IMR-90 (cell line): ENCODE data around the gene ACY1. TPM values are rescaled to one million over a fixed set of nuclear protein-coding genes. Genes with fewer than 3 reads are reported as not detected.

Source experiments
- ATAC-seq: fragments of 200-7000 bp; cut with Tn5 transposase; 2 replicates; pipeline ENCODE4 v1.9.1; 2020; ENCODE audit warnings: low read depth, mild to moderate bottlenecking, moderate library complexity
- BruUV-seq: library from RNA; stranded (reverse); fragments of 400-500 nt; replicated peaks from 2 replicates; lab custom pipeline; 2021; lab: Mats Ljungman, UMichigan
- CTCF ChIA-PET: fragments of 300-600 bp; formaldehyde crosslinking; extraction: SDS; loops from one replicate; lab custom pipeline; 2021; ENCODE audit warnings: antibody characterized with exemption; lab: Yijun Ruan, JAX
- POLR2A ChIA-PET: fragments of 300-600 bp; sonication (Branson Sonifier 250); formaldehyde crosslinking; loops from one replicate; lab custom pipeline; 2022; ENCODE audit warnings: antibody characterized with exemption; ENCODE audit not compliant: unreplicated experiment; lab: Charles Lee
- DNase-seq: peaks from one replicate; pipeline ENCODE4 v3.0.0; 2013
- H2AFZ ChIP-seq: replicated peaks from 2 replicates; pipeline ENCODE3; 2013; ENCODE audit warnings: low read length, mild to moderate bottlenecking; ENCODE audit not compliant: poor library complexity
- H2AK5ac ChIP-seq: 2 replicates; pipeline ENCODE4 v1.6.1; 2013; ENCODE audit warnings: low read depth, low read length, inconsistent platforms
- H2AK9ac ChIP-seq: replicated peaks from 2 replicates; pipeline ENCODE3; 2013; ENCODE audit warnings: mild to moderate bottlenecking, low read depth, low read length, moderate library complexity; ENCODE audit not compliant: poor library complexity
- H2BK120ac ChIP-seq: 2 replicates; pipeline ENCODE4 v1.6.1; 2013; ENCODE audit warnings: low read depth, low read length, inconsistent platforms
- H2BK15ac ChIP-seq: 3 replicates; pipeline ENCODE4 v1.6.1; 2013; ENCODE audit warnings: low read depth, low read length, inconsistent platforms
- H2BK20ac ChIP-seq: 2 replicates; pipeline ENCODE4 v1.6.1; 2013; ENCODE audit warnings: low read depth, mild to moderate bottlenecking, inconsistent platforms, low read length, moderate library complexity
- H2BK5ac ChIP-seq: 2 replicates; pipeline ENCODE4 v1.6.1; 2013; ENCODE audit warnings: mild to moderate bottlenecking, low read depth, low read length, inconsistent platforms; ENCODE audit not compliant: poor library complexity, severe bottlenecking
- H3K14ac ChIP-seq: replicated peaks from 2 replicates; pipeline ENCODE4 v1.6.1; 2013; ENCODE audit warnings: low read depth, low read length, inconsistent platforms
- H3K18ac ChIP-seq: 2 replicates; pipeline ENCODE4 v1.6.1; 2013; ENCODE audit warnings: low read depth, low read length, control low read depth
- H3K23ac ChIP-seq: 2 replicates; pipeline ENCODE4 v1.6.1; 2013; ENCODE audit warnings: low read depth, low read length, inconsistent platforms
- H3K27ac ChIP-seq: 2 replicates; pipeline ENCODE4 v1.5.1; 2013; ENCODE audit warnings: mild to moderate bottlenecking, control low read depth, low read length; ENCODE audit not compliant: insufficient read depth
- H3K27me3 ChIP-seq: 2 replicates; pipeline ENCODE4 v1.6.1; 2013; ENCODE audit warnings: low read length; ENCODE audit not compliant: control insufficient read depth, insufficient read depth
- H3K36me3 ChIP-seq: 2 replicates; pipeline ENCODE4 v1.6.1; 2013; ENCODE audit warnings: low read length, mixed read lengths; ENCODE audit not compliant: control insufficient read depth, insufficient read depth
- H3K4ac ChIP-seq: 2 replicates; pipeline ENCODE4 v1.6.1; 2013; ENCODE audit warnings: low read depth, low read length, inconsistent platforms
- H3K4me1 ChIP-seq: 2 replicates; pipeline ENCODE4 v1.6.1; 2013; ENCODE audit warnings: low read length, mixed read lengths; ENCODE audit not compliant: control insufficient read depth, insufficient read depth
- H3K4me2 ChIP-seq: 2 replicates; pipeline ENCODE4 v1.6.1; 2013; ENCODE audit warnings: low read depth, mild to moderate bottlenecking, control low read depth, low read length, moderate library complexity
- H3K4me3 ChIP-seq: 2 replicates; pipeline ENCODE4 v1.5.1; 2013; ENCODE audit warnings: low read depth, mild to moderate bottlenecking, control low read depth, low read length, moderate library complexity; ENCODE audit not compliant: insufficient read depth
- H3K56ac ChIP-seq: 2 replicates; pipeline ENCODE4 v1.6.1; 2013; ENCODE audit warnings: low read length, inconsistent platforms; ENCODE audit not compliant: insufficient read depth; ENCODE audit errors: extremely low read depth
- H3K79me1 ChIP-seq, 2 experiments: 2 replicates each; pipeline ENCODE4 v1.6.1; 2013; ENCODE audit warnings: low read length in 2 of 2, inconsistent platforms in 1 of 2, low read depth in 1 of 2
- H3K9ac ChIP-seq: 2 replicates; pipeline ENCODE4 v1.6.1; 2013; ENCODE audit warnings: low read depth, low read length, control low read depth
- H3K9me1 ChIP-seq: 2 replicates; pipeline ENCODE4 v1.6.1; 2013; ENCODE audit warnings: low read length, inconsistent platforms; ENCODE audit not compliant: insufficient read depth
- H3K9me3 ChIP-seq: 2 replicates; pipeline ENCODE4 v1.6.1; 2013; ENCODE audit warnings: low read length; ENCODE audit not compliant: control insufficient read depth, insufficient read depth
- H4K20me1 ChIP-seq: 2 replicates; pipeline ENCODE4 v1.6.1; 2013; ENCODE audit warnings: low read length, inconsistent platforms; ENCODE audit not compliant: insufficient read depth
- H4K5ac ChIP-seq: 2 replicates; pipeline ENCODE4 v1.6.1; 2013; ENCODE audit warnings: mild to moderate bottlenecking, low read depth, low read length, control low read depth
- H4K8ac ChIP-seq, 2 experiments: 2 replicates each; pipeline ENCODE4 v1.6.1; 2013; ENCODE audit warnings: low read depth in 2 of 2, low read length in 2 of 2, control low read depth in 1 of 2, inconsistent platforms in 1 of 2
- H4K91ac ChIP-seq: 2 replicates; pipeline ENCODE4 v1.6.1; 2013; ENCODE audit warnings: low read depth, low read length, inconsistent platforms; ENCODE audit not compliant: insufficient read depth
- BHLHE40 ChIP-seq: fragments of 150-350 bp; IDR thresholded peaks from 2 replicates; pipeline ENCODE4 v1.6.1; 2016; ENCODE audit warnings: mild to moderate bottlenecking, low read depth, low read length
- FOS ChIP-seq: fragments of 150-350 bp; IDR thresholded peaks from 2 replicates; pipeline ENCODE4 v1.6.1; 2016; ENCODE audit warnings: low read depth, low read length
- POLR2A ChIP-seq: IDR thresholded peaks from 2 replicates; pipeline ENCODE4 v1.6.1; 2012; ENCODE audit warnings: mild to moderate bottlenecking, low read depth, low read length
- WGBS, 2 experiments: methylation state at CpG; one replicate each; pipeline versions ENCODE4 v1.1.5 to v1.1.7; 2013; ENCODE audit warnings: missing lambda C conversion rate in 2 of 2; ENCODE audit not compliant: insufficient read length in 1 of 2; ENCODE audit errors: extremely low coverage in 2 of 2; 5-methylcytosine and 5-hydroxymethylcytosine counted together
- dilution Hi-C: fragments of 300-500 bp; cut with HindIII; formaldehyde crosslinking; loops from one replicate; pipeline ENCODE4 v1.14.3; 2018; ENCODE audit warnings: low sequenced_read_pairs; ENCODE audit not compliant: unreplicated experiment
- in situ Hi-C: fragments of 300-500 bp; cut with MboI; formaldehyde crosslinking; loops from 3 replicates; pipeline ENCODE4 v1.14.3; 2019; ENCODE audit warnings: low sequenced_read_pairs, inconsistent platforms, mixed read lengths
- intact Hi-C: fragments of 100-400 bp; cut with micrococcal nuclease; formaldehyde crosslinking; loops from 2 replicates; pipeline ENCODE4 v1.10.0; 2022
- polyA plus RNA-seq, 3 experiments: library from polyadenylated mRNA; depleted of rRNA; stranded (reverse); fragments of >200 nt; gene quantifications; 2 replicates each; pipeline ENCODE4 v1.2.3, GENCODE V29; 2012; ENCODE audit warnings: low replicate concordance in 1 of 3
- total RNA-seq: library from RNA; depleted of rRNA; stranded (reverse); fragments of >200 nt; gene quantifications from 2 replicates; pipeline ENCODE4 v1.2.3, GENCODE V29; 2012
- TF ChIP-seq, protein P1 (sequence below): conservative IDR thresholded peaks from 2 replicates; pipeline ENCODE4 v1.5.1; 2012; ENCODE audit warnings: mild to moderate bottlenecking, low read depth, low read length, improper control_type of control experiment
- TF ChIP-seq, protein P2 (sequence below): fragments of 150-350 bp; IDR thresholded peaks from 2 replicates; pipeline ENCODE4 v1.6.1; 2016; ENCODE audit warnings: low read depth, mild to moderate bottlenecking, low read length, moderate library complexity, borderline replicate concordance

The ACY1 gene
- total and polyA plus RNA-seq, 2 of the 4 experiments (the other 2 are of a cell fraction): 22.0 to 47.1 TPM

- BruUV-seq: TSS peak; percentile 69
- intact Hi-C loops: no loop called here
Observed at GRCh38 chr3:51957520-51958205, 25.7 kb upstream of the ACY1 start.

More at GRCh38 chr3:51957520-51958205, 25.7 kb upstream of the ACY1 start:
- Histone ChIP-seq H2AK5ac (no peak overlapping the region), H4K5ac (no peak overlapping the region), H3K9me3 (no peaks in the 10 kb centered on the region), H3K4ac (no peak overlapping the region), H2BK5ac (no peak overlapping the region), H4K91ac (no peak overlapping the region), H3K23ac (no peak overlapping the region), H3K18ac (no peak overlapping the region), H3K14ac (no peak overlapping the region), H3K4me3 (no peak overlapping the region), H3K9me1 (peaks cover 6% of the 10 kb centered on the region), H4K8ac (no peak overlapping the region), H2AK9ac (peak overlapping the region; percentile 48), H4K20me1 (peaks cover 9% of the 10 kb centered on the region; the same call in 1 of the 2 replicates), H3K27me3 (no peaks in the 10 kb centered on the region), H3K56ac (no peak overlapping the region), H2BK120ac (no peak overlapping the region), H3K9ac (no peak overlapping the region), H2AFZ (peak overlapping the region; percentile 6), H3K36me3 (peaks cover 32% of the 10 kb centered on the region), H2BK15ac (no peak overlapping the region), H3K4me1 (peaks cover 9% of the 10 kb centered on the region), H3K79me1 (peaks cover 0 to 13% of the 10 kb centered on the region in 2 experiments; a peak in 3 of 4 replicates), H3K4me2 (no peak overlapping the region), H2BK20ac (no peak overlapping the region), H3K27ac (no peak overlapping the region)
- DNase-seq (no peak), ATAC-seq (no peak)
- no peak for TF ChIP-seq POLR2A
- no peak for TF ChIP-seq FOS
- TF ChIP-seq, protein P1, sequence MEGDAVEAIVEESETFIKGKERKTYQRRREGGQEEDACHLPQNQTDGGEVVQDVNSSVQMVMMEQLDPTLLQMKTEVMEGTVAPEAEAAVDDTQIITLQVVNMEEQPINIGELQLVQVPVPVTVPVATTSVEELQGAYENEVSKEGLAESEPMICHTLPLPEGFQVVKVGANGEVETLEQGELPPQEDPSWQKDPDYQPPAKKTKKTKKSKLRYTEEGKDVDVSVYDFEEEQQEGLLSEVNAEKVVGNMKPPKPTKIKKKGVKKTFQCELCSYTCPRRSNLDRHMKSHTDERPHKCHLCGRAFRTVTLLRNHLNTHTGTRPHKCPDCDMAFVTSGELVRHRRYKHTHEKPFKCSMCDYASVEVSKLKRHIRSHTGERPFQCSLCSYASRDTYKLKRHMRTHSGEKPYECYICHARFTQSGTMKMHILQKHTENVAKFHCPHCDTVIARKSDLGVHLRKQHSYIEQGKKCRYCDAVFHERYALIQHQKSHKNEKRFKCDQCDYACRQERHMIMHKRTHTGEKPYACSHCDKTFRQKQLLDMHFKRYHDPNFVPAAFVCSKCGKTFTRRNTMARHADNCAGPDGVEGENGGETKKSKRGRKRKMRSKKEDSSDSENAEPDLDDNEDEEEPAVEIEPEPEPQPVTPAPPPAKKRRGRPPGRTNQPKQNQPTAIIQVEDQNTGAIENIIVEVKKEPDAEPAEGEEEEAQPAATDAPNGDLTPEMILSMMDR: no peak
- TF ChIP-seq BHLHE40: no peak
- TF ChIP-seq, protein P2, sequence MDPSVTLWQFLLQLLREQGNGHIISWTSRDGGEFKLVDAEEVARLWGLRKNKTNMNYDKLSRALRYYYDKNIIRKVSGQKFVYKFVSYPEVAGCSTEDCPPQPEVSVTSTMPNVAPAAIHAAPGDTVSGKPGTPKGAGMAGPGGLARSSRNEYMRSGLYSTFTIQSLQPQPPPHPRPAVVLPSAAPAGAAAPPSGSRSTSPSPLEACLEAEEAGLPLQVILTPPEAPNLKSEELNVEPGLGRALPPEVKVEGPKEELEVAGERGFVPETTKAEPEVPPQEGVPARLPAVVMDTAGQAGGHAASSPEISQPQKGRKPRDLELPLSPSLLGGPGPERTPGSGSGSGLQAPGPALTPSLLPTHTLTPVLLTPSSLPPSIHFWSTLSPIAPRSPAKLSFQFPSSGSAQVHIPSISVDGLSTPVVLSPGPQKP: no peak
- ChIA-PET CTCF (interaction anchor here (0.9 kb wide), 1 partner anchor 17 kb away, joined by 4 read pairs; the partner anchor contains the start of gene ABHD14A), POLR2A (interaction anchor here (1.0 kb wide), 1 partner anchor 26 kb away, joined by 3 read pairs; the partner anchor contains the start of gene ACY1)
- dilution Hi-C loops: no loop called here
- WGBS, 2 experiments: 90% methylated on average over 2 of the region's 15 CpGs; no CpG with 5 or more reads in 1 of the 2 experiments
- in situ Hi-C loops: loop anchor here (25.0 kb wide), 1 partner anchor 1620 kb away; the partner anchor contains the start of genes RASSF1, TUSC2 and ZMYND10
